ENCODE measurements around the gene SLCO2B1.

DNA sequence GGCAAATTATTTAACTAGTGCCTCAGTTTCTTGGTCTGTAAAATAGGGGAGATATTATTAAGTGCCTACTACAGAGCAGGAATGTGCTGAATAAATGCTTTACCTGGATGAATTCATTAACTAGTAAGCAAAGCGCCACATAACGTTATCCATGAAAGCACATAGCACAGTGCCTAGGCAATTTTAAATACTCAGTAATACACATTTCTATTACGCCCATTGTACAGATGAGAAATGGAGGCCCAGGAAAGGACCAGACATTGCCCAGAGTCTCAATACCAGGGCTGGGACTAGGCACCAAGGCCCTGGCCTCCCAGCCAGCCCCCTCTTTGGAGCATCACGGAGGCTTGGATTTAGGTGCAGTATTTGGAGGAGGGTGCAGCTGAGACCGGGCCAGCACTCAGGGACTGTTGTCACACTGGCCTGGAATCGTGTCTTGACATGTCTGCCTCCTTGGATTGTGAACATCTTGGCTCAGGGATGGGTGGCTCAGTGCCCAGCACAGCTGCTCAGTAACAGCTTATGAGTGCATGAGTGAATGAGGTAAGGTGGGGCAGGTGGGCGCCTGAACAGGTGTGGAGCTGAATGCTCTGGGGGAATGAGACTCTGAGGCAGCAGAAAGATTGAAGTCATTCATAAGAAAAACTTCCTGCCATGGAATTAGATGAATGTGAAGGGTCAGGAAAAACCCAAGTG lies 47.5 kb downstream of the SLCO2B1 start:
- TF ChIP-seq CTCF (IDR thresholded peaks at IDR 0.05) = no peak
- no peak for TF ChIP-seq POLR2A (IDR thresholded peaks at IDR 0.05)

Measured in right lobe of liver (tissue), 4 donors.